Activated naive CD8-positive, alpha-beta T cell (primary cell): ENCODE data around the gene CCNH.

Experiments used
- H3K27ac Mint-ChIP-seq: one replicate; pipeline ENCODE4 v1.8.0; 2021; ENCODE audit warnings: mixed read lengths
- H3K27me3 Mint-ChIP-seq: one replicate; pipeline ENCODE4 v1.8.0; 2021; ENCODE audit warnings: mixed read lengths
- H3K36me3 Mint-ChIP-seq: one replicate; pipeline ENCODE4 v1.8.0; 2021; ENCODE audit warnings: mixed read lengths
- H3K4me1 Mint-ChIP-seq: one replicate; pipeline ENCODE4 v1.8.0; 2021; ENCODE audit warnings: low read depth, mixed read lengths
- H3K4me3 Mint-ChIP-seq: one replicate; pipeline ENCODE4 v1.8.0; 2021; ENCODE audit warnings: mild to moderate bottlenecking, mixed read lengths
- H3K9me3 Mint-ChIP-seq: one replicate; pipeline ENCODE4 v1.8.0; 2021; ENCODE audit warnings: low read depth, mixed read lengths

The CCNH gene

DNA sequence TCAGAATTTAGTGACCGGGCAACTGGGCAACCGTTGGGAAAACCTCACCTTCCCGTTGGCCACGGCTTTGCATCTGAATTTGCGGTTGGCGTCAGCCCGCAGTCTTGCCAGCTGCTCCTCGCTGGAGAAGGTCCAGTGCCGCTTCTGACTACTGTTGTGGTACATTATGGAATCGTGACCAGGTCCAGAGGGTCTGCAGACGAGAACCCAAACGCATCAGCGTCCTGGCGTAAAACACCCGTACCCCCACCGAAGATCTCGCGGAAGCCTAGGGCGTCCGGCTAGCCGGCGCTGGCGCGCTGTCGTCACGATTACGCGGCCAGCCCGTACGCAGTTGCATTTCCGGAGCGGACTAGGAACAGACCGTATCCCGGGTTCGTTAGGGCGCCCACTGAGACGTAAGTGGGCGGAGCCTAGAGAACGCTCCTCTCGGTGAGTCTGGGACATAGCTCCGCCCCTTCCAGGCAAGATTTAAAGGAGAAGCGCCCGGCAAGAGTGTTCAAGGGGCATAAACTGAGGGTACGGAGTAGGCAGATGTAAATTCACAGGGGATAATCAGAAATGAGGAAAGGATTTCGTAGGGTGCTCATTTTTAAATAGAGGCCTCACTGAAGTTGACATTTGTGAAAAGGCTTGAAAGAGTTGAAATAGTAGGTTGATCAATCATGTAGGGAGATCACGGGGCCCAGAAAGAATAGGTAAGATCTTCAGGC, at the start of gene CCNH:
Gene CCNH, minus strand, starts transcription at position 301 of the 713 bp plus-strand sequence. Its CDS starts 136 bp downstream, at position 165.
- Mint-ChIP-seq H3K36me3 (peaks cover 8% of the 10 kb centered on the region), H3K9me3 (no peaks in the 10 kb centered on the region), H3K27me3 (no peaks in the 10 kb centered on the region), H3K4me1 (peaks cover 43% of the 10 kb centered on the region), H3K4me3 (peak within 1 kb of the TSS; percentile 98), H3K27ac (peak within 1 kb of the TSS; percentile 90)

DNA sequence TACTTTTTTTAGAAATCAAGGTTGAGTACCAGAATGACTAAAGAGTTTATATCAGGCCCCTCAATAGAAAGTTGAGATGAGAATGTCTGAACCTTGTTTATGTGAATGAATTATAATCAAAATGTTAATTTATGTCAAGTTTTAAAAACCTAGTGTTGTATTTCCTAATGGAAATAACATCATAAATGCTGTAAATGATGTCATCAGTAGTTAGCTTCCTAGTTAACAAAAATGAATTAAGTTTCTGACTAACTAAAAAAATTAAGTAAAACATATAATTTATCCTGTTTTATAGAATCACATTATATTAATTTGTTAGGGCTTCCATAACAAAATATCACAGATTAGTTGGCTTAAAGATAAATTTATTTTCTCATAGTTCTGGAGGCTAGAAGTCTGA, 45.0 kb upstream of the CCNH start:
- Mint-ChIP-seq H3K27me3 (peaks cover 12% of the 10 kb centered on the region), H3K4me3 (no peak overlapping the region), H3K4me1 (peaks cover 3% of the 10 kb centered on the region), H3K36me3 (no peaks in the 10 kb centered on the region), H3K27ac (no peak overlapping the region), H3K9me3 (peaks cover 3% of the 10 kb centered on the region)

DNA sequence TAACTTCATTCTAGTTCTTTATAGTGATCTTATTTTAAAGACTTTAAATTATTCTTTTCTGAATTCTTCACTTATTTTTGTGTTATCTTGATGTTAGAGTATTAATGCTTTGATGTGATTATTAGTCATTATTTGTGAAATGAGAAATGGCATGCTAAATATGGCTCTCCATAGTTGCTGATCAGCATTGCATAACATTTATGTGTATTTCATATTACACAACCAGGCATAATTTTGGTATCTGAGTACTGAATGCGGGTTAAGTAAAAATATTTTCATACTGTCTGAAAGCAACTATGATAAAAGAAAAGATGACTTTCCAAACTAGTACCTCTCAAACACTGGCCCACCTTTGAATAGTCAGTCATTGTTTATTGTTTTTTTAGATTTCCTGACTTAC, 41.1 kb upstream of the CCNH start:
- Mint-ChIP-seq H3K4me3 (no peak overlapping the region), H3K36me3 (no peaks in the 10 kb centered on the region)

DNA sequence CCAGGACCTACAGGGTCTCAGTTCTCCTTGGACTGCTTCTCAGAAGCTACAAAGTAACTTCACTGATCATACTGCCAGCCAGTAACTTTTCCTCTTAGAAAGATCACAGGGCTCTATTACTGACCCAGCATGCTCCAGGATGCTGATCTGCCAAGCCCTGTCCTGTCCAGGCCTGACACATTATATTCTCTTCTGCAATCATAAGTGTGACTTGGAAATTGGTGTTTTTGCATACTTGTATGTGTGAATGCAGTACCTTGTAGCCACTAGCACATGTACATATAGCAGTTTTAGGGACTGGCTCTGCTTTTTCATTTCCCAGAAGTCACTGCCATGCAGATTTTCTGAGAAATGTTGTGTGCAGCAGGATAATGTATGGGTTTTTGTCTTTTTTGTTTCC, 40.1 kb upstream of the CCNH start:
- H3K27ac Mint-ChIP-seq = no peak overlapping the region
- H3K36me3 Mint-ChIP-seq = no peaks in the 10 kb centered on the region
- peaks cover 3% of the 10 kb centered on the region for H3K4me1 Mint-ChIP-seq
- H3K9me3 Mint-ChIP-seq = no peaks in the 10 kb centered on the region
- no peak overlapping the region for H3K4me3 Mint-ChIP-seq
- peaks cover 23% of the 10 kb centered on the region for H3K27me3 Mint-ChIP-seq

More for the DNA sequence above, 41.1 kb upstream of the CCNH start:
- no peak overlapping the region for H3K27ac Mint-ChIP-seq
- peaks cover 23% of the 10 kb centered on the region for H3K27me3 Mint-ChIP-seq
- H3K4me1 Mint-ChIP-seq = peaks cover 3% of the 10 kb centered on the region
- H3K9me3 Mint-ChIP-seq = no peaks in the 10 kb centered on the region

DNA sequence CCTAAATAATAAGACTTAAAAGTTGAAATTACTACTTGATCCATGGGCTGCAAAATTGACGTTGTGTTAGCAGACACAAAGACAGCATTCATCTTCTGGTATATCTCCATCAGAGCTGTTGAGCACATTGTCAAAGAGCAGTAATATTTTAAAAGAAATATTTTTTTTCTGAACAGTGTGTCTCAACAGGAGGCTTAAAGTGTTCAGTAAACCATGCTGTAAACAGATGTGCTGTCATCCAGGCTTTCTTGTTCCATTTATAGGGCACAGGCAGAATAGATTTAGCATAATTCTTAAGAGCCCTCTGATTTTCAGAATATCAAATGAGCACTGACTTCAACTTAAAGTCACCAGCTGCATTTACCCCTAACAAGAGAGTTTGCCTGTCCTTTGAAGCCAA, 29.7 kb upstream of the CCNH start:
- Mint-ChIP-seq H3K36me3 (peaks cover 2% of the 10 kb centered on the region), H3K27ac (no peak overlapping the region), H3K27me3 (peaks cover 10% of the 10 kb centered on the region), H3K4me3 (no peak overlapping the region), H3K4me1 (no peaks in the 10 kb centered on the region), H3K9me3 (no peaks in the 10 kb centered on the region)

DNA sequence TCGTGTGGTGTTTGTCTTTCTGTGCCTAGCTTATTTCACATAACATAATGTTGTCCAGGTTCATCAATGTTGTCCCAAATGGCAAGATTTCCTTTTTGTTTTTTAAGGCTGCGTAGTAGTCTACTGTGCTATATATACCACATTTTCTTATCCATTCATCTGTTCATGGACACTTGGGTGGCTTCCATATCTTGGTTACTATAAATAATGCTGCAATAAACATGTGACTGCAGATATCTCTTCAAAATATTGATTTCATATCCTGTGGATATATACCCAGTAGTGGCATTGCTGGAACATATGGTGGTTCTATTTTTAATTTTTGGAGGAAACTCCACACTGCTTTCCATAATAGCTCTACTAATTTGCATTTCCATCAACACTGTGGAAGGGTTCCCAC, 25.5 kb upstream of the CCNH start:
- H3K9me3 Mint-ChIP-seq = no peaks in the 10 kb centered on the region
- H3K36me3 Mint-ChIP-seq = peaks cover under 1% of the 10 kb centered on the region
- no peak overlapping the region for H3K27ac Mint-ChIP-seq
- H3K27me3 Mint-ChIP-seq = peaks cover 7% of the 10 kb centered on the region
- no peak overlapping the region for H3K4me3 Mint-ChIP-seq
- H3K4me1 Mint-ChIP-seq = no peaks in the 10 kb centered on the region

DNA sequence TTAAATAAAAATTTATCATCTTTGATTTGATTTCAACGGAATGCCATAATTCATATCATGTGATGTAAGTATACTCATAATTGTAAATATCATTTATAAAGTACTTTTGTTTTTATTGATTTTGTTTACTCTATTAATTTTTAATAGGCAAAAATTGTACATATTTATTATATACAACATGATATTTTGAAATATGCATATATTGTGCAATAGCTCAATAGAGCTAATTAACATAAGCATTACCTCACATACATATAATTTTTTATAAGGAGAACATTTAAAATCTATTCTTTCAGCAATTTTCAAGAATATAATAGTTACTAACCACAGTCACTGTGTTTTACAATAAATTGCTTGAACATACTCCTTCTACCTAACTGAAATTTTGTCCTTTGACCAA, 25.0 kb upstream of the CCNH start:
- Mint-ChIP-seq H3K36me3 (no peaks in the 10 kb centered on the region), H3K9me3 (no peaks in the 10 kb centered on the region), H3K27ac (no peak overlapping the region), H3K27me3 (peaks cover 6% of the 10 kb centered on the region), H3K4me3 (no peak overlapping the region), H3K4me1 (no peaks in the 10 kb centered on the region)

DNA sequence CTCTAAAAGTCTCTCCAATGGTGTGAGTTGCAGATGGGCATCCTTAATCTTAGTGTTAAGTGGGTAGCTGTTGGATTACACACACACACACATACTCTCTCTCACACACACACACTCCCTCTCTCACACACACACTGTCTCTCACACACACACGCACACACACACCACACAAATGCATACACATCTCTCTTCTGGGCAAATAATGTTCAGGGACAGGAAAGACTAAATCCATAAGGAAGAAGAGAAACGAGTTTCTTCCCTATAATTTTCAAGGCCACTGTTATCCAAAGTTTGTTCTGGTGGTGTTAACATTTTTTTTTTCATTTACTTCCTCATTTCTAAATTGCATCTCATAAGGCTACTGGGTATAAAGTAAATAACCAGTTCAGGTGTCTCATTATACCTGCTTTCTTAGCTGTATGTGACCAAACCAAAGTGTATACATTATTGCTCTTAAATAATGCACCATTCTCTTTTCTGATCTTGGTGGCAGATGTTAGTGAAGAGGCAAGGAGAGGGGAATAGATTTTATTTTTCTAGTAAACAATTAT, 22.5 kb upstream of the CCNH start:
- H3K36me3 Mint-ChIP-seq = no peaks in the 10 kb centered on the region
- H3K4me3 Mint-ChIP-seq = no peak overlapping the region
- no peaks in the 10 kb centered on the region for H3K9me3 Mint-ChIP-seq
- H3K4me1 Mint-ChIP-seq = no peaks in the 10 kb centered on the region
- no peak overlapping the region for H3K27ac Mint-ChIP-seq
- peaks cover 8% of the 10 kb centered on the region for H3K27me3 Mint-ChIP-seq

DNA sequence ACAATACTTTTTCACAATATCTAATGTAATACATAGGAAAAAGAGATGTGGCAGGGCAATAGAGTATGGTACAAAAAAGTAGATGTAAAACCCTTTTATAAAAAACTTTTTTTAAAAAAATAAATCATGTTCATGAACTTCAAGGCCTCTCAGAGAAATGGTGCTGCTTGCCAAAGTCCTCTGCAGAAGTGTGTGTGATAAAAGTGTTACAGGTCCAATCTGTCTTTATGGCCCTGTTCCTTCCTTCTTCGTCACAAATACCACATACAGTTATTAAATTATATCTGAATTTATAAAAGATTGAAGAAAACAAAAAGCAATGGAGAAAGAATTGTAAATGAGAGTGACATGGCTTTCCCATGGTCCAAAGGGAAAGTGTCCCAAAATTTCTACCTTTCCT, 21.7 kb upstream of the CCNH start:
- Mint-ChIP-seq H3K4me1 (no peaks in the 10 kb centered on the region), H3K27ac (no peak overlapping the region), H3K27me3 (peaks cover 8% of the 10 kb centered on the region), H3K4me3 (no peak overlapping the region), H3K9me3 (no peaks in the 10 kb centered on the region), H3K36me3 (no peaks in the 10 kb centered on the region)

DNA sequence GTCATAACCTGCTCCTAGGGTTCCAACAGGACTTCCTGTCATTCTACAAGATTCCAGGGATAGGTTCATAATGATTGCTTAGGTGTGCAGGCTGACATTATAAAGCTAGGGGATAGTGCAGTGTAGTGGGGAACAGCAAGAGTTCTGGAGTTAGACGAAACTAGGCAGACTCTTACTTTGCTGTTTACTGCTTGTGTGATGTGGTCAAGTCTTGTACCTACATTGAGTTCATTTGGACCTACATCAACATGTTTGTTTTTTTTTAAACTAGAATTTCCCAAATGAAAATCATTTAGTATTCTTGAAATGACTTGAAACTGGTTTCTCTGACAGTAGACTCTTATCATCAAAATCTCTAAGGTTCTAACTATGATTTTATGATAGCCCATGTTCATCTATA, 21.2 kb upstream of the CCNH start:
- H3K27me3 Mint-ChIP-seq = peaks cover 11% of the 10 kb centered on the region
- H3K36me3 Mint-ChIP-seq = peaks cover 2% of the 10 kb centered on the region
- H3K27ac Mint-ChIP-seq = no peak overlapping the region
- H3K4me3 Mint-ChIP-seq = no peak overlapping the region
- H3K9me3 Mint-ChIP-seq = no peaks in the 10 kb centered on the region
- no peaks in the 10 kb centered on the region for H3K4me1 Mint-ChIP-seq

DNA sequence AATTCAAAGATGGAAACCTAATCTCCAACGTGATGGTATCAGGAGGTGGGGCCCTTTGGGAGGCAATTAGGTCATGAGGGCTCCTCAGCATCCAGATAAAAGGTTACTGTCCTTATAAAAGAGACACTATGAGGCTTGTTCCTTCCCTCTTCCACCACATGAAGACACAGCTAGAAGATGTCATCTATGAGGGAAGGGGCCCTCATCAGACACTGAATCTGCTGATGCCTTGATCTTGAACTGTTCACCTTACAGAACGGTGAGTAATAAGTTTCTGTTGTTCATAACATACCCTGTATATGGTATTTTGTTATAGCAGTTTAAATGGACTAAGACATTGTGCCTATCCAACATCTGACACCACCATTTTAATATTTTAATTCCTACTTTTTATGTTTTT, 19.7 kb upstream of the CCNH start:
- peaks cover 2% of the 10 kb centered on the region for H3K36me3 Mint-ChIP-seq
- H3K4me1 Mint-ChIP-seq = no peaks in the 10 kb centered on the region
- no peak overlapping the region for H3K4me3 Mint-ChIP-seq
- H3K27ac Mint-ChIP-seq = no peak overlapping the region
- H3K27me3 Mint-ChIP-seq = peaks cover 11% of the 10 kb centered on the region
- H3K9me3 Mint-ChIP-seq = no peaks in the 10 kb centered on the region

DNA sequence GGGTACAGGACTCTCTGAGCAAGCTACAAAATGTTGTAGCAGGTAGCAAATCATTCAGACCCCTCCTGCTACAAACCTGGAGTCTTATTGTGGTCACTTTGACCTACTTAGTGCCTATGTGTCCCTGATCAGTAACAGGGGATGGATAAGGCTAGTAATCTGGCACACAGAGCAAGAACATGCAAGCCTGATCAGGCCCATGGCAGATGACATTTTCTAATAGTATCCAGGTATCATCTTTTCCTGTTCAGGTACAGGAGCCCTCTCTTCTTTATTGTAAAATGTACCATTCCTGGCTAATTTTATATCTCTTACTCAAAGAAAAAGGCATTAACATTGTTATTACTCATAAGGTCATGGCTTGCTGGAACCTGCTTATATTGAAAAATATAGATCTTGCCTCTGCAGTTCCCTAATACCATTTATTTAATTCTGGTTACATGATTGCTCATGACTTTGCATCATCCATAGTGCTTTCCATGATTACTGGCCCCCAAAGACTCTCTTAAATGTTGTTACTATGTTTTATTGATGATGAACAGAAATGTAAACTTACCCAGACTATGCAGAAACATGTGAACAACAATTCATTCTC, 18.2 kb upstream of the CCNH start:
- H3K27ac Mint-ChIP-seq = no peak overlapping the region
- H3K4me3 Mint-ChIP-seq = no peak overlapping the region
- no peaks in the 10 kb centered on the region for H3K9me3 Mint-ChIP-seq
- peaks cover 2% of the 10 kb centered on the region for H3K36me3 Mint-ChIP-seq
- H3K27me3 Mint-ChIP-seq = peaks cover 11% of the 10 kb centered on the region
- H3K4me1 Mint-ChIP-seq = no peaks in the 10 kb centered on the region

DNA sequence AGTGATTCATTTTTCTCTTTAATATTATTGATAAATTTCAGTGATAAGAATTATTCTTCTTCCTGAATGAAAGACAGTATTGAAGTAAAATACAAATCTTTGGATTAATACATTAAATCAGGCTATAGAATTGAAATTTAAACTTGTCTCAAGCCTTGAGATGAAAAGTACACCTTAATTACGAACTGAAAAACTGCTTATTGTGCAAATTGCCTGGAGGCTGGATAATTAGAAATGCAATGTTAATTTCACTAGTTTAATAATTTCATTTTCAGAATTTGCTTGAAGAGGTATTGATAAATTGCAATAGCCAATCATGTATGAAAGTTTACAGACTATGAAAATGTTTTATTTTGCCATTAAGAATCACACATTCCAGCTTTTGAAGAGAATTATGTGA, 11.0 kb upstream of the CCNH start:
- no peaks in the 10 kb centered on the region for H3K27me3 Mint-ChIP-seq
- no peak overlapping the region for H3K4me3 Mint-ChIP-seq
- H3K36me3 Mint-ChIP-seq = no peaks in the 10 kb centered on the region
- no peak overlapping the region for H3K27ac Mint-ChIP-seq
- no peaks in the 10 kb centered on the region for H3K9me3 Mint-ChIP-seq
- H3K4me1 Mint-ChIP-seq = no peaks in the 10 kb centered on the region

DNA sequence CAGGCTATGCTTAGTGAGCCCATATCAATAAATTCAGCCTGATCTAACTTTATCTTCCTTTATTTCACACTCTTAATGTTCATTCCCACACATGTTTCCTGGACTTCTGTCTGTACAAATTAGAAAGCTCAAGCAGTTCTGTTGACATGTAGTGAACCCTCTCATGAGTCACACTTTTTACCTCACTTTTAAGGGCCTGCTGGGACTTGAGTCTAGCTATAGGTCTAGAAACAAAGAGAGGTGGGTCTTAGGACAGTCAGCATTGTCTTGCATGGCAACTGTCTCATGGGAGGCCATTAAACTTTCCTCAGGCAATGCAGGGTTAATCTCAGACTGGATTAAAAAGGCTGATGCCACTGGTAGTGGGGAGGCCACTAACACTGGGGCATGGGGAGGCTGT, 8.6 kb upstream of the CCNH start:
- Mint-ChIP-seq H3K36me3 (no peaks in the 10 kb centered on the region), H3K27me3 (no peaks in the 10 kb centered on the region), H3K4me1 (no peaks in the 10 kb centered on the region), H3K4me3 (no peak overlapping the region), H3K27ac (no peak overlapping the region), H3K9me3 (no peaks in the 10 kb centered on the region)

DNA sequence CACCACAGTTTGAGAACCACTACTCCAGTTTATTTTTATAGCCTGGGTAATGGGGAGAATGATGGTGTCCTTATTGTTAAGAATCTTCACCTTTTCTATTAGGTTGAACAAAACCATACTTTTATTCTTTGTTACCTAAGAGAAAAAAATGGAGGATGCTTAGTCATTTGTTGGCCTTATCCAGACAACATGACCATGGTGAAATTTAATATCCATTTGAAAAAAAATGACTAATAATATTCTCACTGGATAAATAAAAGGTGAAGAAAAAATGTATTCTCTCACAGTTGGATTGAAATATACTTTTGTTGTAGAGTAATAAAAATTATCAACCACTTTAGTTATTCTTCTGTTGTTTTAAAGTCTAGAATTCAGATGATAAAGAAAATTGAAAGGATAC, 5.8 kb upstream of the CCNH start:
- H3K4me1 Mint-ChIP-seq = peaks cover 3% of the 10 kb centered on the region
- no peak overlapping the region for H3K27ac Mint-ChIP-seq
- no peaks in the 10 kb centered on the region for H3K9me3 Mint-ChIP-seq
- H3K36me3 Mint-ChIP-seq = no peaks in the 10 kb centered on the region
- H3K4me3 Mint-ChIP-seq = no peak overlapping the region
- H3K27me3 Mint-ChIP-seq = no peaks in the 10 kb centered on the region

DNA sequence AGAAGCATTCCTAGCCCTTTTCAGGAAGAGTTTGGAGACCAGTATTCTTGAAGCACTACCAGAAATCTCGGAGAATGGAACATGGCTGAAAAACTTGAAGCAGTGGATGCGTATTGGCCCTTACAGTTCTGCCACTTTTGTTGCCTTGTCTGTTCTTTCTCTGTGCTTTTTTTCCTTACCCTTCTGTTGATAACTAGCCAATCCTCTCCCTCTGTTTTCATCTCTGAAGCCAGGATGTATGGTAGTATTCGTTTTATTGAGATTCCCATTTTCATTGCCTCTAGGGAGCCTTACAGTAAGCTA, 564 bp upstream of the CCNH start:
- H3K4me1 Mint-ChIP-seq = peaks cover 39% of the 10 kb centered on the region
- H3K4me3 Mint-ChIP-seq = peak overlapping the region; percentile 98
- peak overlapping the region; percentile 90 for H3K27ac Mint-ChIP-seq
- peaks cover 6% of the 10 kb centered on the region for H3K36me3 Mint-ChIP-seq
- no peaks in the 10 kb centered on the region for H3K9me3 Mint-ChIP-seq
- H3K27me3 Mint-ChIP-seq = no peaks in the 10 kb centered on the region
